DND-41 (cell line): ENCODE results near the gene SSMEM1.

Experiments
- CTCF ChIP-seq: IDR thresholded peaks from 2 replicates; pipeline ENCODE4 v1.5.1; 2012; ENCODE audit warnings: borderline replicate concordance, low read length, moderate library complexity, mild to moderate bottlenecking; ENCODE audit not compliant: poor library complexity, severe bottlenecking; ENCODE audit errors: extremely low read depth
- EZH2 ChIP-seq: IDR thresholded peaks from 3 replicates; pipeline ENCODE4 v1.6.1; 2012; ENCODE audit warnings: borderline replicate concordance, low read depth, mild to moderate bottlenecking, moderate library complexity, low read length, inconsistent platforms; ENCODE audit not compliant: severe bottlenecking

GRCh38 chr7:130201796-130202195 is 5.9 kb upstream of the SSMEM1 start:
- no peak for TF ChIP-seq CTCF
- no peak for TF ChIP-seq EZH2
